DMS 273 (cell line): Measurements from ENCODE around the gene RAX2.
"Not testable (repeated sequence)": the region's sequence is repeated elsewhere in the genome, so short reads cannot be mapped to it uniquely, and the experiment has no call there.

Experiments used
- DNase-seq: peaks from one replicate; lab custom pipeline; 2025; ENCODE audit not compliant: unreplicated experiment; lab: John Stamatoyannopoulos, UW

The RAX2 gene

GRCh38 chr19:3778104-3778867 lies 6.3 kb upstream of the RAX2 start:
- peak; percentile 59 for DNase-seq

- DNase-seq: no peak
These were observed 4.5 kb upstream of the RAX2 start for GRCh38 chr19:3776479-3777040.

- no peak for DNase-seq
These were observed 3.8 kb upstream of the RAX2 start for GRCh38 chr19:3775831-3776230.

- no peak for DNase-seq
These were observed 3.3 kb upstream of the RAX2 start for GRCh38 chr19:3775374-3775711.

- no peak for DNase-seq
These were observed 2.8 kb upstream of the RAX2 start for GRCh38 chr19:3774621-3775373.

- no peak for DNase-seq
These were observed 1.9 kb upstream of the RAX2 start for GRCh38 chr19:3773814-3774515.

GRCh38 chr19:3771000-3771905 lies 775 bp downstream of the RAX2 start:
- DNase-seq: no peak

GRCh38 chr19:3770136-3770999 lies 1.7 kb downstream of the RAX2 start:
- no peak for DNase-seq

- no peak for DNase-seq
These were observed 2.5 kb downstream of the RAX2 start for GRCh38 chr19:3769494-3769893.

- no peak for DNase-seq
These were observed 3.3 kb downstream of the RAX2 start for GRCh38 chr19:3768748-3769099.

- DNase-seq: no peak
These were observed 3.8 kb downstream of the RAX2 start for GRCh38 chr19:3768015-3768747.

GRCh38 chr19:3767050-3767449 lies 5.0 kb downstream of the RAX2 start:
- no peak for DNase-seq

- no peak for DNase-seq
These were observed 5.5 kb downstream of the RAX2 start for GRCh38 chr19:3766520-3766919.

- not testable (repeated sequence) for DNase-seq
These were observed 6.3 kb downstream of the RAX2 start for GRCh38 chr19:3765757-3766156.

- DNase-seq: no peak
These were observed 6.9 kb downstream of the RAX2 start for GRCh38 chr19:3765121-3765520.

GRCh38 chr19:3762501-3763459 lies 9.2 kb downstream of the RAX2 start, which contains the start of gene MRPL54:
Gene MRPL54 (plus strand): TSS chr19:3762682. CDS start chr19:3762701, 19 bp downstream.
- peak; percentile 100 for DNase-seq

- no peak for DNase-seq
These were observed 9.9 kb downstream of the RAX2 start for GRCh38 chr19:3762130-3762473.
